GM21447 (cell line): ENCODE results near the gene KANK4.

Source experiments
- ATAC-seq: cut with Tn5 transposase; IDR thresholded peaks from one replicate; pipeline ENCODE4 v1.9.1; 2021; ENCODE audit not compliant: unreplicated experiment

Gene KANK4

GRCh38 chr1:62307895-62308492 lies 11.2 kb downstream of the KANK4 start:
- no peak for ATAC-seq

- ATAC-seq: no peak
Observed at GRCh38 chr1:62307446-62307845, 11.8 kb downstream of the KANK4 start.

GRCh38 chr1:62306065-62306464 lies 13.2 kb downstream of the KANK4 start:
- no peak for ATAC-seq

GRCh38 chr1:62304975-62305374 lies 14.3 kb downstream of the KANK4 start:
- no peak for ATAC-seq

GRCh38 chr1:62304515-62304914 lies 14.7 kb downstream of the KANK4 start:
- ATAC-seq: no peak

GRCh38 chr1:62301726-62302390 lies 17.4 kb downstream of the KANK4 start:
- no peak for ATAC-seq

- ATAC-seq: no peak
Observed at GRCh38 chr1:62299426-62300200, 19.6 kb downstream of the KANK4 start.

- peak; percentile 77 for ATAC-seq
Observed at GRCh38 chr1:62295921-62296491, 23.2 kb downstream of the KANK4 start.

GRCh38 chr1:62294261-62294660 lies 25.0 kb downstream of the KANK4 start:
- no peak for ATAC-seq

- ATAC-seq: no peak
Observed at GRCh38 chr1:62288662-62289061, 30.6 kb downstream of the KANK4 start.

GRCh38 chr1:62288224-62288623 lies 31.0 kb downstream of the KANK4 start:
- no peak for ATAC-seq

GRCh38 chr1:62286786-62287224 lies 32.4 kb downstream of the KANK4 start:
- no peak for ATAC-seq

GRCh38 chr1:62285984-62286785 lies 33.0 kb downstream of the KANK4 start:
- no peak for ATAC-seq

- ATAC-seq: no peak
Observed at GRCh38 chr1:62285440-62285839, 33.8 kb downstream of the KANK4 start.

GRCh38 chr1:62283986-62284385 lies 35.2 kb downstream of the KANK4 start:
- no peak for ATAC-seq

- no peak for ATAC-seq
Observed at GRCh38 chr1:62282909-62283755, 36.1 kb downstream of the KANK4 start.

GRCh38 chr1:62281922-62282555 lies 37.2 kb downstream of the KANK4 start:
- no peak for ATAC-seq

GRCh38 chr1:62280960-62281465 lies 38.2 kb downstream of the KANK4 start:
- no peak for ATAC-seq

GRCh38 chr1:62280150-62280549 lies 39.1 kb downstream of the KANK4 start:
- ATAC-seq: no peak
